ENCODE results near the gene VAMP3. TPM values are rescaled to one million over a fixed set of nuclear protein-coding genes. Genes with fewer than 3 reads are reported as not detected.

The VAMP3 gene
- total RNA-seq, 2 experiments from 2014 or later = 13.2 to 20.9 TPM

DNA sequence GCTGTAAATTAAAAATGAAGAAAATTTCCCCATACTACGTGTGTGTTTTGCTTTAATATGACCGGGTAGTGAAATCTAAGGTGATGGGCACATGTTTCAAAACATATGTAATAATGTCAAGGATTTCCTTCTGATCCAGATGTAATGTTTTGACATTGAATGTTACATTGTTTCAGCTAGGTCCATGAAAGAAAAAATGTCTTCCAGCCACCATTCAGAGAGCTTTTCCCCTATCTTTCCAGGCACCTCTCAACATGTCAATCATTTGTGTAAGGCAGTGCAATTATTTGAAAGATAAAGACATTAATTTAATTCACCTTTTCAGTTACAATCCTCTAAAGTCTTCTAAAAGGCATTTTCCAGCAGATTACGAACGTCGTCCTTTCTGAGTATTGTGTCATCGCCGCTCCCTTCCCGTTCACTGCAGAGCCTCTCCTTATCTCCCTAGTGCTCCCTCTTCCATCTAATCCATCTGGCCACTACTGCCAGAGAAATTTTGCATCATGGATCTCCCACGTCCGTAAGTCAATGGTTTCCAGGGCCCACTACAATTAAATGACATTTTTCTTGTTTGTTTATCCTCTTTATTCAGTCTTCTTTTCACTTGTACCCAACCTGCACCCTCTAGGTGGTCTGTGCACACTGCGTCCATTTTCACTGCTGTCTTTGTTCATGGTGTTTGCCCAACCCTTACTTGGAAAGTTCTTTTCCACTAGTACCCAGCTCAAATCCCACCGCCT, 1.3 kb upstream of the VAMP3 start:
- DNase-seq (no peak), ATAC-seq (no peak)
- Mint-ChIP-seq H3K27me3 (peaks cover 10% of the 10 kb centered on the region), H3K36me3 (ENCODE audit: low read depth) (peaks cover 16% of the 10 kb centered on the region), H3K4me3 (no peak overlapping the region), H3K9me3 (no peaks in the 10 kb centered on the region), H3K27ac (no peak overlapping the region), H3K4me1 (ENCODE audit: low read depth) (peaks cover 24% of the 10 kb centered on the region)
- TF ChIP-seq, protein P1, sequence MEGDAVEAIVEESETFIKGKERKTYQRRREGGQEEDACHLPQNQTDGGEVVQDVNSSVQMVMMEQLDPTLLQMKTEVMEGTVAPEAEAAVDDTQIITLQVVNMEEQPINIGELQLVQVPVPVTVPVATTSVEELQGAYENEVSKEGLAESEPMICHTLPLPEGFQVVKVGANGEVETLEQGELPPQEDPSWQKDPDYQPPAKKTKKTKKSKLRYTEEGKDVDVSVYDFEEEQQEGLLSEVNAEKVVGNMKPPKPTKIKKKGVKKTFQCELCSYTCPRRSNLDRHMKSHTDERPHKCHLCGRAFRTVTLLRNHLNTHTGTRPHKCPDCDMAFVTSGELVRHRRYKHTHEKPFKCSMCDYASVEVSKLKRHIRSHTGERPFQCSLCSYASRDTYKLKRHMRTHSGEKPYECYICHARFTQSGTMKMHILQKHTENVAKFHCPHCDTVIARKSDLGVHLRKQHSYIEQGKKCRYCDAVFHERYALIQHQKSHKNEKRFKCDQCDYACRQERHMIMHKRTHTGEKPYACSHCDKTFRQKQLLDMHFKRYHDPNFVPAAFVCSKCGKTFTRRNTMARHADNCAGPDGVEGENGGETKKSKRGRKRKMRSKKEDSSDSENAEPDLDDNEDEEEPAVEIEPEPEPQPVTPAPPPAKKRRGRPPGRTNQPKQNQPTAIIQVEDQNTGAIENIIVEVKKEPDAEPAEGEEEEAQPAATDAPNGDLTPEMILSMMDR (IDR thresholded peaks at IDR 0.05) = no peak
- intact Hi-C loops (cut with micrococcal nuclease) = no loop called here
- ChIA-PET CTCF (interaction anchor here (2.4 to 3.0 kb wide), 2 partner anchors 17 to 102 kb away, joined by 13 to 24 read pairs; no protein-coding TSS in a partner anchor), POLR2A (interaction anchor here (1.5 to 1.7 kb wide), 2 partner anchors 12 to 17 kb away, joined by 4 read pairs; no protein-coding TSS in a partner anchor)

DNA sequence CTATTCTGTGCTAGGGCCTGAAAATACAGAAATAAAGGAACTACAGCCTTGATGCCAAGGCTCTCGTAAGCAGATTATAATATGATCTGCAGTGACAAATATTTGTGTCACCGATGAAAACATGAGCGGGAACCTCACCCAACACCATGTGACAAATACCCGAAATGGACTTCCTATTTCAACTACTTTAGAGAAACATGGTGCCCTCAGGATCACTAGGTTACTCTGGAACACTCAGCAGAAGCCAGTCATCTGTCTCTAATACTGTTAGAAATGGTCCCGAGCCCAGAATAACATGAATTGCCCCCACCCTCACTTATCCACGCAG, 463 bp upstream of the VAMP3 start:
- CTCF ChIA-PET = interaction anchor here (1.8 kb wide), 1 partner anchor 102 kb away, joined by 9 read pairs; no protein-coding TSS in a partner anchor
- Mint-ChIP-seq H3K4me3 (peak overlapping the region; percentile 80), H3K4me1 (ENCODE audit: low read depth) (peaks cover 28% of the 10 kb centered on the region), H3K27me3 (peaks cover 9% of the 10 kb centered on the region), H3K9me3 (no peaks in the 10 kb centered on the region), H3K27ac (peak overlapping the region; percentile 70), H3K36me3 (ENCODE audit: low read depth) (peaks cover 16% of the 10 kb centered on the region)
- DNase-seq (no peak), ATAC-seq (peak; percentile 27)
- TF ChIP-seq, protein P1 (IDR thresholded peaks at IDR 0.05) = no peak
- POLR2A ChIA-PET = interaction anchor here (1.7 kb wide), 1 partner anchor 11 kb away, joined by 4 read pairs; no protein-coding TSS in a partner anchor
- intact Hi-C loops (cut with micrococcal nuclease) = no loop called here

DNA sequence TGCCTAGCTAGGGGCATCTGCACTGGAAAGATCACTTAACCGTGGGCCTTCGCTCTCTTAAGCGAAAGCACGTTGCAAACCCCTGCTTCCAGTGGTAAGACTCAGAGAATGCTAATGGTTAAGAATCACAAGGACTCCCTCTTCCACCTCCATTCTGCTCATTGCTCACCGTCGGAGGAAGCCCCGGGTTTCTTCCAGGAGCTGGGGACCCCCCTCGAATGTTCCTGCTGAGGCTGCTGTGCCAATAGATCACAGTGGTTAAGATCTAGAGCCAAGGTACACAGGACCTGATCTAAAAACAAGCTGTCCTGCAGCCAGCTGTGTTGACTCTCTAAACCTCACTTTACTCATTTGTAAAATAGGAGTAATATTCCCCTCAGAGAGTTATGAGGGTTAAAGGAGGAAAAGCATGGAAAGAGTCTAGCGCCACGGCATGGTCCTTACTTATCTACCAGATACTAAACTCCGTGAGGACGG, 765 bp downstream of the VAMP3 start:
- Mint-ChIP-seq H3K4me1 (ENCODE audit: low read depth) (peaks cover 32% of the 10 kb centered on the region), H3K36me3 (ENCODE audit: low read depth) (peaks cover 16% of the 10 kb centered on the region), H3K27ac (peak overlapping the region; percentile 60), H3K4me3 (peak overlapping the region; percentile 80), H3K27me3 (peaks cover 6% of the 10 kb centered on the region), H3K9me3 (no peaks in the 10 kb centered on the region)
- intact Hi-C loops (cut with micrococcal nuclease) = no loop called here
- TF ChIP-seq, protein P1 (IDR thresholded peaks at IDR 0.05) = no peak
- ATAC-seq = no peak
- ChIA-PET POLR2A (interaction anchor here (1.6 kb wide), 1 partner anchor 10 kb away, joined by 7 read pairs; no protein-coding TSS in a partner anchor), CTCF (interaction anchor here (0.7 to 1.8 kb wide), 3 partner anchors 9 to 105 kb away, joined by 3 to 9 read pairs (median 3); no protein-coding TSS in a partner anchor)
- DNase-seq = no peak

DNA sequence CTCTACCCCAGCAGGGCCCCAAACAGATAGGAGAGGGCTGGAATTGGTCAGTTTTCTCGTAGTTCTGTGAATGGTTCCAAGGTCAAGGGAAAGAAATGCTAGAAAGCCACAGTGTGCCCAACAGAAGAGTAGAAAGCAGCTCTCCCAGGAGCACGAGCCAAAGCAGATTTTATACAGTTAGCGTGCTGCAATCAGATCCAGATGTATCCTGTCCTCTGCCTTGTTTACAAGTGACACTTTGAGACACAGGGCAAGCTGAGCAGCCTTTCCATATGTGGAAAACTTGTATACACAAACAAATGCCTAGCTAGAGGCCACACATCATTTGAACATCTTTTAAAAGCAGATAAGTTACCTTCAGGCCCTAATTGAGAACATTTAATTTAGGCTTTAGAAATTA, 6.5 kb downstream of the VAMP3 start:
- ChIA-PET POLR2A (no interaction called here), CTCF (no interaction called here)
- intact Hi-C loops (cut with micrococcal nuclease) = no loop called here
- Mint-ChIP-seq H3K36me3 (ENCODE audit: low read depth) (peaks cover 20% of the 10 kb centered on the region), H3K9me3 (no peaks in the 10 kb centered on the region), H3K4me3 (no peak overlapping the region), H3K27ac (no peak overlapping the region), H3K4me1 (ENCODE audit: low read depth) (peaks cover 36% of the 10 kb centered on the region), H3K27me3 (no peaks in the 10 kb centered on the region)
- ATAC-seq = no peak
- no peak for DNase-seq
- TF ChIP-seq, protein P1 (IDR thresholded peaks at IDR 0.05) = no peak

DNA sequence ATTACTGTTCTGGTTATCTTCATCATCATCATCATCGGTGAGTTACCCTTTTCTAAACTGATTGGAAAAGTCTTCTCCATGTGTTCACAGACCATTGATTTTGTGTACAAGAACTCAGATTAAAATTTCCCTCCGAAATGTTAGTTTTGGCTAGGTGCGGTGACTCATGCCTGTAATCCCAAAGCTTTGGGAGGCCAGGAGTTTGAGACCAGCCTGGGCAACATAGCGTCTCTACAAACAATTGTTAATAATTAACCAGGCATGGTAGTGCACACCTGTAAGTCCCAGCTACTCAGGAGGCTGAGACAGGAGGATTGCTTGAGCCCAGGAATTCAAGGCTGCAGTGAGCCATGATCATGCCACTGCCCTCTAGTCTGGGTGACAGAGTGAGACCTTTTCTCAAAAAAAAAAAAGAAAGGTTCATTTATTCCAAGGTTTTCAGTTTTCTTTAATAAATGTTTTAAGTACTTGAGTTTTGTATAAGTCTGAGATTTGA, 7.1 kb downstream of the VAMP3 start:
- no peak for DNase-seq
- ChIA-PET POLR2A (no interaction called here), CTCF (no interaction called here)
- Mint-ChIP-seq H3K9me3 (no peaks in the 10 kb centered on the region), H3K27ac (no peak overlapping the region), H3K4me3 (no peak overlapping the region), H3K4me1 (ENCODE audit: low read depth) (peaks cover 37% of the 10 kb centered on the region), H3K36me3 (ENCODE audit: low read depth) (peaks cover 16% of the 10 kb centered on the region), H3K27me3 (no peaks in the 10 kb centered on the region)
- no peak for ATAC-seq
- TF ChIP-seq, protein P1 (IDR thresholded peaks at IDR 0.05) = no peak
- intact Hi-C loops (cut with micrococcal nuclease) = no loop called here
